HG03457 (cell line): ENCODE results near the gene HMGCL.
A peak's percentile ranks its signal among the peaks of the same experiment; 100 is the strongest.

Source experiments
- ATAC-seq: cut with Tn5 transposase; IDR thresholded peaks from one replicate; pipeline ENCODE4 v1.9.1; 2021; ENCODE audit warnings: moderate number of reproducible peaks; ENCODE audit not compliant: unreplicated experiment

HMGCL gene

DNA sequence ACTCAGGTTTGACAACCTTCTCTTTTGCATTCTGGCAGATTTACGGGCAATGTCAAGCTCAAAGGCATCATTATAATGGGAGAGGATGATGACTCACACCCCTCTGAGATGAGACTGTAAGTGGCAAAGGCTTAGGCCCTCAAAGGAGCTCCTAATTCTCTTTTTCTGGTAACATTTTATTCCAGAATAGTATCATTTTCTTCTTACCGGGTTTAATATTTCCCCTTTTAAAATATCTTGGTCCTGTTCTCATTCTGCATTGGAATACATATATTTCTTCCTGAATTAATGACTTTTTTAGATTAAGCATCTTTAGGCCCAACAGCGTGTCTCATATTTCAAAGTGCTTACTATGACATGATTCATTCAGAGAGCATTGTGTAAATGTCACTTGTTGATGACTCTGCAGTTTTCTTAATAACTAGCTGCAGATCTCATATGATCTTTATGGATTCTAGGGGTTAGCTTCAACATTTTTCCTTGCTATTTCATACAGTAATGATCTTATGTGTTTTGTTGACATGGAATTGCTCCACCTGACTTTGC lies 45.3 kb downstream of the HMGCL start:
- ATAC-seq, result no peak

DNA sequence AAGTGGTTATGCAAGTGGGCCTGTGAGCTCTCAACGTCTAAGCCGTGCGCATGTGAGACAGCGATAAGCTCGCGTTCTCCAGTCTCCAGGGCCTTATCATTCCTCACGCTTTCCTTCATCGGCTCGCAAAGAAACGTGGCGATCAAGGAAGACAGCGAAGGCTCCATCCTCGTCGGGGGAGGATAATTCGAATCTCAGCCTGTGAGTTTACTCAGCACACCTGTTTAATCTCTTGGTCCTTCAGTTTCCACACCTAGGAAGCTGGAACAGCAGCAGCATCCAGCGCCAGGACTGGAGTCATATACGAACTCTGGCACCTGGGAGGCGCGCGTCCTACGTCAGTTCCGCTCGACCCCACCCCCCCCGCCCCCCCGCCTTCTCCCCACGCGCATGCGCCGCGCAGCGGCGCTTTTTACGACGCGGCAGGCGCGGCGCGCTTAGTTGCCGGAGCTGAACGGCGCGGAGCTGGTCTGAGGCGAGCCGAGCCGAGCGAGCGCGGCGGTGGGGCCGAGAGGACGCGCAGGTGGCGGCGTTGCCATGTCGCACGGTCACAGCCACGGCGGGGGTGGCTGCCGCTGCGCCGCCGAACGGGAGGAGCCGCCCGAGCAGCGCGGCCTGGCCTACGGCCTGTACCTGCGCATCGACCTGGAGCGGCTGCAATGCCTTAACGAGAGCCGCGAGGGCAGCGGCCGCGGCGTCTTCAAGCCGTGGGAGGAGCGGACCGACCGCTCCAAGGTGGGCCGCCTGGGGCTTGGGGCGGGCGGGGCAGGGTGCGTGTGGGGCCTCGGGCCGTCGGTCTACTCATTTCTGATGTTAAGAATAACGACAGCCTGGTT lies 47.0 kb downstream of the HMGCL start, which contains the start of gene PITHD1:
PITHD1 (plus strand) TSS at position 440 of the 836 bp plus-strand sequence; CDS start at position 538, 98 bp downstream.
- peak; percentile 45 for ATAC-seq

DNA sequence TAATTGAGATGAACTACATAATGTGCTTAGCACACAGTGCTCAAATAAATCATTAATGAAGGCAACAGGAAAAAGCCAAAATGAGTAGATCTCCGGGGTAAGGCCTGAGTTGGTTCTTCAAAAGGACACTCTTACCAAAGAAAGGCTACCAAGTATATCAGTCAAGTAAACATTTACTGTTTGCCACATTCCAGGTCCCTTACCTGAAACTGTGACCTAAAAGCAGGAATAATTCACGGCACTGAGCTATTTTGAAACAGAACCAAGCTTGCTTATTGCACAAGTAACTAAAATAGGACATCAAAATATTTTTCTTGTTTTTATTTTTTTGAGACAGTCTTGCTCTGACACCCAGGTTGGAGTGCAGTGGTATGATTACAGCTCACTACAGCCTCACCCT lies 49.0 kb downstream of the HMGCL start:
- ATAC-seq, result no peak

DNA sequence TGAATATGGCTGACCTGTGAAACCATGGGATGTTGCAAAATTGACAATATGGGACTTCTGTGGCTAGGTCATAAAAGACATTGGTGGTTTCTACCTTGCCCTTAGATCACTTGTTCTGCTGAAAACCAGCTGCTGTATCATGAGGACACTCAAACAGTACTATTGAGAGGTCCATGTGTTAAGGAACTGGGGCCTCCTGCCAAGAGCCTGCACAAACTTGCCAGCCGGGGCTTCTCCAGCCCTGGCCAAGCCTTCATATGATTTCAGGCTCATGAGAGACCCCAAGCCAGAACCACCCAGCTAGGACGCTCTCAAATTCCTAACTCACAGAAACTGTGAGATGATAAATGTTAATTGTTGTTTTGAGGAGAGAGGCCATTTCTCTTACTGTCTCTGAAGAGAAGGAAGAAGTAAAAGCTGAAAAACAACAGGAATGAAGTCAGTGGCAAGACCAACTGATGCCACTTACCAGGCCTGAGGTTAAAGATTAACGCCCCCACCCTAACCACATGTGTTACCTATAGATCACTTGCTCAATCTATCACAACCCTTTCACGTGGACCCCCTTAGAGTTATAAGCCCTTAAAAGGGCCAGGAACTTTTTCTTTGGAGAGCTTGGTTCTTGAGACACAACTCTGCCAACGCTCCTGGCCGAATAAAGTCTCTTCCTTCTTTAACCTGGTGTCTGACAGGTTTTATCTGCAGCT lies 50.9 kb downstream of the HMGCL start:
- ATAC-seq, result no peak

DNA sequence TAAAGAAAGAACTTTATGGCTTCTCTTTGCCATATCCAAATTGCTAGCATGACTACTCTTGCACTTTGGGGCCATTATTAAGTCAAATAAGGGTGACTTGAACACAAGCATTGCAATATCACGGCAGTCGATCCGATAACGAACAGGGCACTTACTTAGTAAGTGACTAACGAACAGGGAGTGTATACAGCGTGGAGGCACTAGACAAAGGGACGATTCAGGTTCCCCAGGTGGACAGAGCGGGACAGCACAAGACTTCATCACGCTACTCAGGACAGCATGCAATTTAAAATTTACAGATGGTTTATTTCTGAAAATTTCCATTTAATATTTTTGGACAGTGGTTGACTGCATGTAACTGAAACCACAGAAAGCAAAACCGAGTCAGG lies 52.4 kb downstream of the HMGCL start:
- ATAC-seq, result no peak

DNA sequence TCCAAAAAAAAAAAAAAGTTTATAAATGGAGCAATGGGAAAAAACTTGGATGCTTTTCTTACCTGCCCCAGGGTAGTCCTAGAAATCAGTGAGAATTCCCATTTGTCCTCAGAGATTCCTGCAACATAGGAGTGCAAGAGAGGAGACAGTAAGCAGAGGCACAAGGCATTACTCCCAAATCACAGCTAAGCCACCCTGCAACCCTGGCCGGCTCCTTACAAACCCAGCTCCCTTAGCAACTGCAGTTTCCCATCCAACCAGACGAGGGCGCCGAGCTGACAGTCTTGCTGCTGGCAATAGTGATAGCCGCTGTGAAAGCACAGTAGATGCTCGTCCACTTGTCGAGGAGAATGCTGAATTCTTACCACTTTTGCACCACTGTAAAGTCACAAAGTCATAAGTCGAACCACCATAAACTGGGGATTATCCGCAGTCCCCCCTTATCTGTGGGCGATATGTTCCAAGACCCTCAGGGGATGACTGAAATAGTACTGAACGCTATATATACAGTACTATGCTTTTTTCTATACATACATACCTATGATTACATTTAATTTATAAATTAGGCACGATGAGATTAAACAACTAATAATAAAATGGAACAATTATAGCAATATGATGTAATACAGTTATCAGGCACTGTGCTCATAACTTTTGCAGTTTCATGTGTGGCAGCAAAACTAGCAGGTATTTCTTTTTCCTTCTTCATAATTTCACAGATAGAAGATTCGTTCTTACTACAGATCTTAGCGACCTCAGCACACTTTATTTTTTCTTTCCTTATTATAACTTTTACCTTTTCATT lies 53.0 kb downstream of the HMGCL start:
- ATAC-seq, result no peak

DNA sequence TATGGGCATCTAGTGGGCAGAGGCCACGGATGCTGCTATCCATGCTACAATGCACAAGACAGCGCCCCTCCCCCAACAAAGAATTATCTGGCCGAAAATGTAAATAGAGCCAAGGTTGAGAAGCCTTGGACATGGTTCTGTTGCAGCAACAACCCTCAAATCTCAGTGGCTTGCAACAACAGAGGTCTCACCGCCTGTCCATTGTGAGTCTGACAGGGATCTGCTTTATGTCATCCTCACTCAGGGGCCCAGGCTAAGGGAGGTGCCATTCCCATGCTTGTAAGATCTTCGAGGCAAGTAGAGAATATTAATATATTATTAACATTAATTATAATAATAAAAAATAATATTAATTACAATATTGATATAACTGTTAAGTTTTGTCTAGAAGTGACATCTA lies 56.5 kb downstream of the HMGCL start:
- ATAC-seq, result no peak

DNA sequence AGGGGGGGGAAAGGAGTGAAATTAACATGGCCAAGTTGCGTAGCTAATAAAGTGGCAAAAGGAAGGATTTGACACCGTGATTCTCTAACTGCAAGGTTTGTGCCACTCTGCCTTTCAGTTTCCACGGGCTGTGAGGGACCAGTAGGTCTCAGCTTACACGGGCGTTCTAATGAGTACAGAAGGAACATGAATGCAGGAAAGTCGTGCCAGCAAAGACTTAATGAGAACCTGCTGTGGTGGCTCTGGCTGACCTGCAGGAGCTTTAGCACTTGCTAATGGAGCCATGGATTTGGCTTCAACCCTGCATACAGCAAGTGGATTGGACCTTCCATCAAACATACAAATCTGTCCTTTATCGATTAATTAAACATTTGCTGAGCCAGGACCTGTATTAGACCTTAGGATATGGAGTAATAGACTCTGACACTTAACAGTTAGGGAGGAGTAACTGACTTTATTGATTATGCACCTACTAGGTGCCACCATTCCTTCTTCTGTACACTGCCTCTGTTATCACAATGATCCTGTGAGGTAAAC lies 62.1 kb downstream of the HMGCL start:
- ATAC-seq, result no peak

DNA sequence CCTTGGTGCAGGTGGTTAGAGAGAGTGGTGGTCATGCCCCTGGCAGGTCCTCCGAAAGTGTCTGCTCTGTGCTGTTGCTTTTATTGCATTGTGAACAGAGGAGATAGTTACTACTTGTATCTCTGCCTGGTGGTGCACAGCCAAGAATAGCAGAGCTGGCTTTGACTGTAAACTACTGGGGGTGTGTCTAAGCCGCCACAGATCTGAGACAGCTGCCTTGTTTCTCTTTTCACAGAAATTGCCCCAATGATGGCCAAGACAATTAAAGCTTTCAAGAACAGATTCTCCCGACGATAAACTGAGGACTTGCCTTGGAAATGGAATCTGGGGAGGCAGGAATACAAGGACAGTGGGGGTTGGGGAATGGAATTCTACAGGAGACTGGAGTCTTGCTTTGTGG lies 66.0 kb downstream of the HMGCL start:
- no peak for ATAC-seq

DNA sequence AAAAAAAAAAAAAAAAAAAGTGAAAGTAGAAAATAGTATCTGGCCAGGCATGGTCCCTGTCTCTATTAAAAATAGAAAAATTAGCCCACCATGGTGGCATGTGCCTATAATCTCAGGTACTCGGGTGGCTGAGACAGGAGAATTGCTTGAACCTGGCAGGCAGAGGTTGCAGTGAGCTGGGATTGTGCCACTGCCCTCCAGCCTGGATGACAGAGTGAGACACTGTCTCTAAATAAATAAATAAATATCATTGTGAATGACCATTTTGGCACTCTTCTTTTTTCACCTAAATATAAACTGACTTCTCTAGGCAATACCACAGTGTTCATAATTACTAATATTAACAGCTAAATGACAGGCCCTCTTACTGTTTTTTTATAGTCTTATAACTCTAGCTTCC lies 67.4 kb downstream of the HMGCL start:
- ATAC-seq, result no peak

DNA sequence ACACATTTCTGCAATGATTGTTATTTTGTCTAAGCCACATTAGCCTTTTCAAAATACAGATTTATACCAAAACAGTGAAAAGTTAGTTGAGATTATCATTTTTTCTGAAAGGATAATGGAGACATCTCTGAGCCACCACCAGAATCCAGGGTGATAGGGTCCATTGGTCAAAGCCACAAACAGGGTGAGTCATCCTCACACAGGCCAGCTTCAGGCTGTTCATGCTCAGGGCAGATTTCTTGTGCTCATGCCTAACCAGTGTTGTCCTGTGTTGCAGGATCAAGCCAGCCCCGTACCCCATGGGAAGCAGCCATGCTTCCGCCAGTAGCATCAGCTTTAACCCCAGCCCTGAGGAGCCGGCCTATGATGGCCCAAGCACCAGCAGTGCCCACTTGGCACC lies 68.6 kb downstream of the HMGCL start:
- no peak for ATAC-seq

DNA sequence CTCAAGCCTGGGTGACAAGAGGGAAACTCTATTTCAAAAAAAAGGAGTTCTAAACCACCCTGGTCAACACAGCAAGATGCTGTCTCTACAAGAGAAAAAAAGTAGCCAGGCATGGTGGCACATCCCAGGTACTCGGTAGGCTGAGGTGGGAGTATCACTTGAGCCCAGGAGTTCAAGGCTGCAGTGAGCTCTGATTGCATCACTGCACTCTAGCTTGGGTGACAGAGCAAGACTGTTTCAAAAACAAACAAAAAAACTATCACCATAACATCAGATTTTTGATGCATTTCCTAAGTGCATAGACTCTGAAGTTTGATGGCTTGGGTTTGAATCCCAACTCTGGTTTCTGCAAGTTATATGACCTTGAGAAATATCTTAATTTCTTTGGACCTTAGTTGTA lies 72.3 kb downstream of the HMGCL start:
- ATAC-seq, result no peak
